ENCODE results near the gene ADAM17.

ADAM17 gene

GRCh38 chr2:9460441-9461017 lies 95.1 kb downstream of the ADAM17 start:
- ChIA-PET POLR2A (no interaction called here), CTCF (no interaction called here)
- TF ChIP-seq ZNF384 (IDR thresholded peaks at IDR 0.05), result no peak
- no peak for TF ChIP-seq HDGF (IDR thresholded peaks at IDR 0.05; ENCODE audit: borderline replicate concordance)
- TF ChIP-seq SP1 (IDR thresholded peaks at IDR 0.05), result no peak
- TF ChIP-seq FOXM1 (IDR thresholded peaks at IDR 0.05; ENCODE audit: borderline replicate concordance), result no peak
- no peak for TF ChIP-seq ELF4 (IDR thresholded peaks at IDR 0.05)
- no peak for TF ChIP-seq FOXK2 (IDR thresholded peaks at IDR 0.05)
- no peak for TF ChIP-seq BHLHE40 (IDR thresholded peaks at IDR 0.05; ENCODE audit: borderline replicate concordance)
- TF ChIP-seq ARNT (IDR thresholded peaks at IDR 0.05), result no peak
- no peak for TF ChIP-seq TARDBP (IDR thresholded peaks at IDR 0.05)
- no peak for TF ChIP-seq CTBP1 (IDR thresholded peaks at IDR 0.05; ENCODE audit: borderline replicate concordance)
- no peak for TF ChIP-seq FOXA1 (IDR thresholded peaks at IDR 0.05)
- TF ChIP-seq NFRKB (IDR thresholded peaks at IDR 0.05), result no peak
- TF ChIP-seq SUZ12 (IDR thresholded peaks at IDR 0.05), result no peak
- TF ChIP-seq, protein P1, sequence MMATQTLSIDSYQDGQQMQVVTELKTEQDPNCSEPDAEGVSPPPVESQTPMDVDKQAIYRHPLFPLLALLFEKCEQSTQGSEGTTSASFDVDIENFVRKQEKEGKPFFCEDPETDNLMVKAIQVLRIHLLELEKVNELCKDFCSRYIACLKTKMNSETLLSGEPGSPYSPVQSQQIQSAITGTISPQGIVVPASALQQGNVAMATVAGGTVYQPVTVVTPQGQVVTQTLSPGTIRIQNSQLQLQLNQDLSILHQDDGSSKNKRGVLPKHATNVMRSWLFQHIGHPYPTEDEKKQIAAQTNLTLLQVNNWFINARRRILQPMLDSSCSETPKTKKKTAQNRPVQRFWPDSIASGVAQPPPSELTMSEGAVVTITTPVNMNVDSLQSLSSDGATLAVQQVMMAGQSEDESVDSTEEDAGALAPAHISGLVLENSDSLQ (IDR thresholded peaks at IDR 0.05), result no peak
- TF ChIP-seq L3MBTL2 (conservative IDR thresholded peaks at IDR 0.05), result no peak
- DNase-seq (ENCODE audit: extremely low spot score), result no peak

DNA sequence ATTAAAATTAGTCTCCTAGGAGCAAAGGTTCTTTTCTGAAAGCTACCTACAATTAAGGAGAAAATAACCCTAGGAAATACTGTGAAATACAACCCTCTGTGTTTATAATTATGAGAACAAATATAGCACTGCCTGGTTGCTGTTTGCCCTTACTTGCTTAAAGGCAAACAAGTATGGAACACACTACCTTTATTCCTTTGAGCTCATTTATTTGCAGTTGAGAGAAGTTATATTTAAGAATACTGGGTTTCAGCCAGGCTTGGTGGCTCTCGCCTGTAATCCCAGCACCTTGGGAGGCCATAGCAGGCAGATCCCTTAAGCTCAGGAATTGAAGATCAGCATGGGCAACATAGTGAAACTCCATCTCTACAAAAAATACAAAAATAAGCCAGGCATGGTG lies 104.4 kb downstream of the ADAM17 start:
- ChIA-PET POLR2A (no interaction called here), CTCF (no interaction called here)
- no peak for DNase-seq (ENCODE audit: extremely low spot score)
- no peak for TF ChIP-seq FOXM1 (IDR thresholded peaks at IDR 0.05; ENCODE audit: borderline replicate concordance)
- no peak for TF ChIP-seq SP1 (IDR thresholded peaks at IDR 0.05)
- TF ChIP-seq BHLHE40 (IDR thresholded peaks at IDR 0.05; ENCODE audit: borderline replicate concordance), result no peak
- TF ChIP-seq, protein P1 (IDR thresholded peaks at IDR 0.05), result no peak
- no peak for TF ChIP-seq SUZ12 (IDR thresholded peaks at IDR 0.05)
- TF ChIP-seq TARDBP (IDR thresholded peaks at IDR 0.05), result no peak
- TF ChIP-seq HDGF (IDR thresholded peaks at IDR 0.05; ENCODE audit: borderline replicate concordance), result no peak
- no peak for TF ChIP-seq ZNF384 (IDR thresholded peaks at IDR 0.05)
- TF ChIP-seq ARNT (IDR thresholded peaks at IDR 0.05), result no peak
- no peak for TF ChIP-seq L3MBTL2 (conservative IDR thresholded peaks at IDR 0.05)
- no peak for TF ChIP-seq NFRKB (IDR thresholded peaks at IDR 0.05)
- no peak for TF ChIP-seq FOXK2 (IDR thresholded peaks at IDR 0.05)
- no peak for TF ChIP-seq LEF1 (IDR thresholded peaks at IDR 0.05; ENCODE audit: borderline replicate concordance)
- TF ChIP-seq CTBP1 (IDR thresholded peaks at IDR 0.05; ENCODE audit: borderline replicate concordance), result no peak
- no peak for TF ChIP-seq FOXA1 (IDR thresholded peaks at IDR 0.05)
- TF ChIP-seq ELF4 (IDR thresholded peaks at IDR 0.05), result no peak

GRCh38 chr2:9445089-9445488 lies 110.5 kb downstream of the ADAM17 start:
- CTCF ChIA-PET, result no interaction called here
- no peak for DNase-seq (ENCODE audit: extremely low spot score)
- POLR2A ChIA-PET, result no interaction called here
- TF ChIP-seq FOXM1 (IDR thresholded peaks at IDR 0.05; ENCODE audit: borderline replicate concordance) (no peak), HDGF (IDR thresholded peaks at IDR 0.05; ENCODE audit: borderline replicate concordance) (no peak), L3MBTL2 (conservative IDR thresholded peaks at IDR 0.05) (no peak), FOXK2 (IDR thresholded peaks at IDR 0.05) (no peak), CTBP1 (IDR thresholded peaks at IDR 0.05; ENCODE audit: borderline replicate concordance) (no peak), ARNT (IDR thresholded peaks at IDR 0.05) (no peak), NFRKB (IDR thresholded peaks at IDR 0.05) (no peak)
- TF ChIP-seq, protein P1 (IDR thresholded peaks at IDR 0.05), result no peak

- POLR2A ChIA-PET, result no interaction called here
- CTCF ChIA-PET, result no interaction called here
- no peak for DNase-seq (ENCODE audit: extremely low spot score)
- TF ChIP-seq FOXM1 (IDR thresholded peaks at IDR 0.05; ENCODE audit: borderline replicate concordance), result no peak
- TF ChIP-seq, protein P1 (IDR thresholded peaks at IDR 0.05), result no peak
- TF ChIP-seq SUZ12 (IDR thresholded peaks at IDR 0.05), result no peak
- no peak for TF ChIP-seq HDGF (IDR thresholded peaks at IDR 0.05; ENCODE audit: borderline replicate concordance)
- TF ChIP-seq ARNT (IDR thresholded peaks at IDR 0.05), result no peak
- TF ChIP-seq CTBP1 (IDR thresholded peaks at IDR 0.05; ENCODE audit: borderline replicate concordance), result no peak
- TF ChIP-seq TARDBP (IDR thresholded peaks at IDR 0.05), result no peak
- no peak for TF ChIP-seq NFRKB (IDR thresholded peaks at IDR 0.05)
- TF ChIP-seq ZNF384 (IDR thresholded peaks at IDR 0.05), result no peak
- no peak for TF ChIP-seq SP1 (IDR thresholded peaks at IDR 0.05)
- no peak for TF ChIP-seq FOXK2 (IDR thresholded peaks at IDR 0.05)
- no peak for TF ChIP-seq ELF4 (IDR thresholded peaks at IDR 0.05)
- no peak for TF ChIP-seq LEF1 (IDR thresholded peaks at IDR 0.05; ENCODE audit: borderline replicate concordance)
- TF ChIP-seq BHLHE40 (IDR thresholded peaks at IDR 0.05; ENCODE audit: borderline replicate concordance), result no peak
- no peak for TF ChIP-seq FOXA1 (IDR thresholded peaks at IDR 0.05)
- TF ChIP-seq L3MBTL2 (conservative IDR thresholded peaks at IDR 0.05), result no peak
Measured at GRCh38 chr2:9443526-9443925, 112.1 kb downstream of the ADAM17 start.

GRCh38 chr2:9441556-9441955 lies 114.1 kb downstream of the ADAM17 start:
- TF ChIP-seq LEF1 (IDR thresholded peaks at IDR 0.05; ENCODE audit: borderline replicate concordance) (no peak), FOXM1 (IDR thresholded peaks at IDR 0.05; ENCODE audit: borderline replicate concordance) (no peak), ELF4 (IDR thresholded peaks at IDR 0.05) (no peak), TARDBP (IDR thresholded peaks at IDR 0.05) (no peak), CTBP1 (IDR thresholded peaks at IDR 0.05; ENCODE audit: borderline replicate concordance) (no peak), NFRKB (IDR thresholded peaks at IDR 0.05) (no peak), HDGF (IDR thresholded peaks at IDR 0.05; ENCODE audit: borderline replicate concordance) (no peak), ZNF384 (IDR thresholded peaks at IDR 0.05) (no peak), BHLHE40 (IDR thresholded peaks at IDR 0.05; ENCODE audit: borderline replicate concordance) (no peak), SUZ12 (IDR thresholded peaks at IDR 0.05) (no peak)
- TF ChIP-seq, protein P1 (IDR thresholded peaks at IDR 0.05), result no peak
- POLR2A ChIA-PET, result no interaction called here
- DNase-seq (ENCODE audit: extremely low spot score), result no peak
- CTCF ChIA-PET, result no interaction called here

All from HEK293T (cell line).